Raji (cell line): ENCODE data around the gene GRIN1.

Source experiments
- POLR2A ChIP-seq: IDR thresholded peaks from 2 replicates; pipeline ENCODE4 v1.6.1; 2011; ENCODE audit warnings: low read depth, low read length, control low read depth; ENCODE audit not compliant: insufficient read depth

The GRIN1 gene

DNA sequence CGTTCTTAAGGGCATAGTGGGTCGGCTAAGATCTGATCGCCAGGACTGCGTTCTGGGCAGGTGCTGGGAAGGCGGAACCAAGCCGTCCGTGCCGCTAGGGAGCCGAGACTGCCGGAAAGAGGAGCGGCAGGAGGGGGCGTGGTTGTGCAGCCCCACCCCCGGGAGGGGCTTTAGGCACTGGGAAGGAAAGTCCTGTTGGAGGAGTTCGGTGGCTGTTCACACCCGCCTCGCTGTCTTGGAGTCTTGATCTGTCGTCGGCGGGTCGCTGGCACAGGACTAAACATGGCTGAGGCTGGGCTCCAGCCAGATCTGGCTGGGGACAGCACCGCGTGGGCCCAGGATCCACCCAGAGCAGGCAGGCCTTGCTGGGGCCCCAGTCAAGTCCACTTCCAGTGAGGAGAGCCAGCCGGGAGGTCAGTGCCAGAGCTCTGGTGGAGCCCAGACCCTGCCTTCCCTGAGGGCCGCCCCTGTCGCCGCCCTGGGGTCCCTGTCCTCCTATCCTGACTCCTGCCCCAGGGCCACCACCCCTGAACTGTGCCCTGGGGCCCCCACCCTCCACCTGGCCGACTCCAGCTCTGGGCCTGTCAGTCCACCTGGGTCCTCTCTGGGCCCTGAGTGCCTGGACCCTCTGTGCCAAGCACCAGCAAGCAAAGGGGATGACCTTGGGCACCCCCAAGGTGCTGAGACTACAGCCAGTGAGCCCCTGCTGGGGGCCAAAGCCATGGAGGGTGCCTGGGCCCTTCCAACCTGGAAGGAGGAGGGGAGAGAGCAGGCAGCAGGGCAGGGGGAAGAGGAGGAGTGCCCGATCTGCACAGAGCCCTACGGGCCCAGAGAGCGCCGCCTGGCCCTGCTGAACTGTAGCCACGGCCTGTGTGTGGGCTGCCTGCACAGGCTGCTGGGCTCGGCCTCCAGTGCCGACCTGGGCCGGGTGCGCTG, 78.6 kb downstream of the GRIN1 start:
- TF ChIP-seq POLR2A = no peak

GRCh38 chr9:137218212-137218753, 79.3 kb downstream of the GRIN1 start:
- TF ChIP-seq POLR2A = no peak
